Right lobe of liver (tissue), 6 donors: ENCODE results near the gene ALPI. TPM values are rescaled to one million over a fixed set of nuclear protein-coding genes. Genes with fewer than 3 reads are reported as not detected.

Source experiments
- ATAC-seq, 4 donors: fragments of 200-7000 bp; cut with Tn5 transposase; one replicate each; pipeline ENCODE4 v1.9.1; 2020; ENCODE audit warnings: mild to moderate bottlenecking in 4 of 4, moderate library complexity in 4 of 4
- DNase-seq, 3 donors: peaks; one replicate each; pipeline ENCODE4 v3.0.0-alpha.2; 2020
- H3K27ac ChIP-seq, 3 donors: fragments of 200-600 bp; one replicate each; pipeline ENCODE4 v1.8.0; 2022
- H3K27me3 ChIP-seq, 2 donors: fragments of 200-600 bp; one replicate each; pipeline ENCODE4 v1.8.0; 2022
- H3K36me3 ChIP-seq, 4 donors: fragments of 200-600 bp; sonication (generic) in 1 of 4; one replicate each; pipeline versions ENCODE4 v1.5.1 to v1.8.0; 2017 to 2022; ENCODE audit warnings: control low read depth in 1 of 4
- H3K4me1 ChIP-seq, 4 donors: fragments of 200-600 bp; sonication (generic) in 1 of 4; one replicate each; pipeline versions ENCODE4 v1.5.1 to v1.8.0; 2017 to 2022; ENCODE audit warnings: control low read depth in 1 of 4
- H3K4me3 ChIP-seq, 3 donors: fragments of 200-600 bp; one replicate each; pipeline ENCODE4 v1.8.0; 2022
- H3K9me3 ChIP-seq, 4 donors: fragments of 200-600 bp; sonication (generic) in 1 of 4; one replicate each; pipeline versions ENCODE4 v1.5.1 to v1.8.0; 2017 to 2022; ENCODE audit warnings: control low read depth in 1 of 4
- CTCF ChIP-seq, 4 donors: fragments of 200-600 bp in 3 of 4; fragments of 450-650 bp in 1 of 4; IDR thresholded peaks; one replicate each; pipeline versions ENCODE4 v1.5.1 to v1.8.0; 2016 to 2022; ENCODE audit warnings: antibody characterized with exemption in 4 of 4, mild to moderate bottlenecking in 2 of 4
- POLR2A ChIP-seq: fragments of 450-650 bp; IDR thresholded peaks from one replicate; pipeline ENCODE4 v1.6.1; 2017; ENCODE audit warnings: antibody characterized with exemption, mild to moderate bottlenecking
- WGBS: methylation state at CpG from one replicate; pipeline ENCODE4 v1.1.6; 2018; ENCODE audit warnings: low coverage, low lambda C conversion rate; ENCODE audit not compliant: insufficient coverage; ENCODE audit errors: missing lambda C conversion rate; 5-methylcytosine and 5-hydroxymethylcytosine counted together
- intact Hi-C, 2 donors: fragments of 100-400 bp; cut with DNase I; formaldehyde crosslinking; loops; one replicate each; pipeline versions ENCODE4 v1.11.2 to v1.14.1; 2022
- total RNA-seq, 6 experiments: library from RNA; depleted of rRNA in 2 of 6; stranded (reverse); fragments of >200 nt in 2 of 6; fragmentation: NEBNext Ultra II Directional in 3 of 6; extraction: Animal tissue kit (Norgen Biotek cat#: 25700) in 3 of 6; gene quantifications; one replicate each; pipeline versions ENCODE4 v1.1.0 to v1.2.4, GENCODE V29; 2016 to 2023
- donor health status: DM: no; HTN: yes; CAD: no.
- donor health status: DM: no; HTN: no; CAD: no.
- donor health status: DM: no; HTN: no; CAD: no.
- donor health status: DM: no; HTN: yes; CAD: no.
- donor health status: DM: no; HTN: yes; CAD: no.

Gene ALPI
- total RNA-seq, 6 experiments from 2014 or later = 0.19 to 0.25 TPM; not detected in 4

- Histone ChIP-seq H3K9me3 (no peaks in the 10 kb centered on the region), H3K4me3 (no peak overlapping the region), H3K36me3 (no peaks in the 10 kb centered on the region), H3K27me3 (no peaks in the 10 kb centered on the region), H3K4me1 (no peaks in the 10 kb centered on the region), H3K27ac (no peak overlapping the region)
- no peak for ATAC-seq
- TF ChIP-seq POLR2A (no peak), CTCF (IDR thresholded peaks at IDR 0.05) (no peak)
- no peak for DNase-seq
- WGBS = 78% methylated on average over 7 of the region's 7 CpGs
- intact Hi-C loops = loop anchor here (5.0 to 10.0 kb wide), 3 partner anchors 89 to 534 kb away; partner anchors contain the start of genes CHRND (in 1 of the 2) and PRSS56 (in 1 of the 2)
These were observed 20.1 kb upstream of the ALPI start for GRCh38 chr2:232435805-232436204.

- Histone ChIP-seq H3K36me3 (no peaks in the 10 kb centered on the region), H3K9me3 (no peaks in the 10 kb centered on the region), H3K27me3 (no peaks in the 10 kb centered on the region), H3K4me1 (no peaks in the 10 kb centered on the region), H3K4me3 (no peak overlapping the region), H3K27ac (no peak overlapping the region)
- TF ChIP-seq POLR2A (no peak), CTCF (IDR thresholded peaks at IDR 0.05) (no peak)
- WGBS = 85% methylated on average over 6 of the region's 15 CpGs
- ATAC-seq (no peak), DNase-seq (peak in 1 of 3 donors; percentile 24)
- intact Hi-C loops = loop anchor here (5.0 to 10.0 kb wide), 3 partner anchors 88 to 534 kb away; partner anchors contain the start of genes CHRND (in 1 of the 2) and PRSS56 (in 1 of the 2)
These were observed 19.4 kb upstream of the ALPI start for GRCh38 chr2:232436381-232437194.

GRCh38 chr2:232437195-232437571 lies 18.8 kb upstream of the ALPI start:
- intact Hi-C loops = loop anchor here (5.0 to 10.0 kb wide), 3 partner anchors 88 to 535 kb away; partner anchors contain the start of genes CHRND (in 1 of the 2) and PRSS56 (in 1 of the 2)
- no peak for ATAC-seq

GRCh38 chr2:232438091-232438490 lies 17.9 kb upstream of the ALPI start:
- TF ChIP-seq CTCF (IDR thresholded peaks at IDR 0.05) (no peak), POLR2A (no peak)
- Histone ChIP-seq H3K9me3 (no peaks in the 10 kb centered on the region), H3K36me3 (no peaks in the 10 kb centered on the region), H3K4me3 (no peak overlapping the region), H3K4me1 (no peaks in the 10 kb centered on the region), H3K27me3 (no peaks in the 10 kb centered on the region), H3K27ac (no peak overlapping the region)
- DNase-seq (no peak), ATAC-seq (no peak)
- WGBS = 83% methylated on average over 11 of the region's 12 CpGs
- intact Hi-C loops = loop anchor here (5.0 to 10.0 kb wide), 3 partner anchors 87 to 536 kb away; partner anchors contain the start of genes CHRND (in 1 of the 2) and PRSS56 (in 1 of the 2)

More at GRCh38 chr2:232437195-232437571, 18.8 kb upstream of the ALPI start:
- peak in 1 of 3 donors; percentile 39 for DNase-seq
- H3K27me3 ChIP-seq = no peaks in the 10 kb centered on the region
- no peaks in the 10 kb centered on the region for H3K9me3 ChIP-seq
- WGBS = 84% methylated on average over 11 of the region's 12 CpGs
- TF ChIP-seq POLR2A (no peak), CTCF (IDR thresholded peaks at IDR 0.05) (no peak)
- H3K4me3 ChIP-seq = no peak overlapping the region
- H3K4me1 ChIP-seq = no peaks in the 10 kb centered on the region
- no peak overlapping the region for H3K27ac ChIP-seq
- no peaks in the 10 kb centered on the region for H3K36me3 ChIP-seq
